Measurements from ENCODE around the gene RFC5. TPM values are rescaled to one million over a fixed set of nuclear protein-coding genes. Genes with fewer than 3 reads are reported as not detected.
"Not testable (repeated sequence)": the region's sequence is repeated elsewhere in the genome, so short reads cannot be mapped to it uniquely, and the experiment has no call there.

Gene RFC5
- total and polyA plus RNA-seq, 12 donors = 5.8 to 28.0 (median 8.6) TPM

GRCh38 chr12:118070650-118071049 lies 54.1 kb downstream of the RFC5 start:
- no peaks in the 10 kb centered on the region for H3K27me3 ChIP-seq
- H3K4me3 ChIP-seq = no peak overlapping the region
- no peak overlapping the region for H3K27ac ChIP-seq
- no peak for TF ChIP-seq POLR2A (IDR thresholded peaks at IDR 0.05)
- 93 to 97% (median 93%) methylated on average over 3 of the region's 3 CpGs for WGBS, 4 donors
- H3K4me1 ChIP-seq (replicated peaks in 1 of 2) = no peaks in the 10 kb centered on the region
- no peaks in the 10 kb centered on the region for H3K36me3 ChIP-seq (replicated peaks in 1 of 2)
- H3K9me3 ChIP-seq (replicated peaks in 1 of 3) = no peaks in the 10 kb centered on the region
- no peak for DNase-seq
- intact Hi-C loops (cut with DNase I) = no loop called here

- WGBS, 4 donors = 87 to 94% (median 92%) methylated on average over 4 of the region's 4 CpGs
- TF ChIP-seq CTCF (IDR thresholded peaks at IDR 0.05) (no peak), POLR2A (IDR thresholded peaks at IDR 0.05) (no peak)
- Histone ChIP-seq H3K9me3 (replicated peaks in 1 of 3) (no peaks in the 10 kb centered on the region), H3K27ac (no peak overlapping the region), H3K27me3 (no peaks in the 10 kb centered on the region), H3K4me3 (no peak overlapping the region), H3K4me1 (replicated peaks in 1 of 2) (no peaks in the 10 kb centered on the region), H3K36me3 (replicated peaks in 1 of 2) (no peaks in the 10 kb centered on the region)
- intact Hi-C loops (cut with DNase I) = no loop called here
- DNase-seq = no peak
Measured at GRCh38 chr12:118073768-118074167, 57.3 kb downstream of the RFC5 start.

GRCh38 chr12:118081521-118081920 lies 65.0 kb downstream of the RFC5 start:
- H3K27me3 ChIP-seq; DNase-seq; H3K4me3 ChIP-seq; H3K27ac ChIP-seq; H3K36me3 ChIP-seq (replicated peaks in 1 of 2); H3K9me3 ChIP-seq (replicated peaks in 1 of 3); intact Hi-C loops (cut with DNase I); H3K4me1 ChIP-seq (replicated peaks in 1 of 2): not testable (repeated sequence)
- 91 to 98% (median 94%) methylated on average over 7 to 9 of the region's 9 CpGs for WGBS, 4 donors

Small RNA genes within 50 kb of the gene (small RNA-seq; reads per million reads assigned to genes)
- 0 reads per million in 2 donors for gene AC131159.1

Other genes with a start within 250 kb of the RFC5 start
- gene KSR2, start 47.7 kb upstream of the RFC5 start, total RNA-seq = 1 to 10 TPM in 2 of 9 donors, under 1 TPM in 4, not detected in 3; 0.03 to 2.7 (median 0.56) TPM
- 1 to 10 TPM in 2 of 3 donors, under 1 TPM in 1; 0.20 to 1.4 (median 1.4) TPM for gene KSR2, start 47.7 kb upstream of the RFC5 start, polyA plus RNA-seq
- gene WSB2, start 44.5 kb downstream of the RFC5 start, total RNA-seq = 100 to 1,000 TPM in 7 of 9 donors, 10 to 100 TPM in 2; 95.2 to 201 (median 106) TPM
- 100 to 1,000 TPM in 1 of 3 donors, 10 to 100 TPM in 2; 50.0 to 162 (median 60.8) TPM for gene WSB2, start 44.5 kb downstream of the RFC5 start, polyA plus RNA-seq
- gene VSIG10, start 87.3 kb downstream of the RFC5 start, total RNA-seq = 10 to 100 TPM; 22.6 to 87.6 (median 63.5) TPM
- 10 to 100 TPM; 28.6 to 46.3 (median 31.8) TPM for gene VSIG10, start 87.3 kb downstream of the RFC5 start, polyA plus RNA-seq
- gene PEBP1, start 119.4 kb downstream of the RFC5 start, total RNA-seq = 1,000 to 10,000 TPM; 1,179 to 3,690 (median 2,563) TPM
- 1,000 to 10,000 TPM; 1,847 to 2,719 (median 2,102) TPM for gene PEBP1, start 119.4 kb downstream of the RFC5 start, polyA plus RNA-seq